ENCODE data around the gene LRRC43. TPM values are rescaled to one million over a fixed set of nuclear protein-coding genes. Genes with fewer than 3 reads are reported as not detected.

LRRC43 gene
- total RNA-seq, 2 experiments from 2014 or later: not detected

DNA sequence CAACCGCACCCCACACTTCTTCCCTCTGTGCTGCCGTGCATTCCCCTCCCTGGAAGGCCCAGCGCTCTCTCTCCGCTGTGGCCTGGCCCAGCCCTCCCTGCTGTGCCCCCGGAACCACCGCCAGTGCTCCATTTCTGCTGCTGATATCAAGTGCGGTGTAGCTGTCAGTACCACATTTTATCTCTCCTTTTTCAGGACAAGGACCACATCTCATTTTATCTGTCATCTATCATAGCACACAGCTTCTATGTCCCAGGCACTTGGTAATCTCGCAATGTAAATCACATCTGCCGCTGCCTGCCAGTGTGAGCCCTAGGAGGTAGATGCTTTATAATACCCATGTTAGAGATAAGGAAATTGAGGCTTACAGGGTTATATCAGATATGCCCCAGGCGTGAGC is 27.2 kb upstream of the LRRC43 start:
- Mint-ChIP-seq H3K9me3 (no peaks in the 10 kb centered on the region), H3K4me3 (no peak overlapping the region), H3K36me3 (ENCODE audit: low read depth) (no peaks in the 10 kb centered on the region), H3K4me1 (ENCODE audit: low read depth) (no peaks in the 10 kb centered on the region), H3K27ac (no peak overlapping the region), H3K27me3 (no peaks in the 10 kb centered on the region)
- Histone ChIP-seq H3K9me3 (ENCODE audit: control insufficient read depth in 1 of 2, insufficient read depth in 1 of 2, low read length in 2 of 2) (no peaks in the 10 kb centered on the region), H3K4me1 (ENCODE audit: insufficient read depth, low read length) (no peaks in the 10 kb centered on the region), H3K27ac (ENCODE audit: low read depth in 1 of 2, low read length in 2 of 2) (no peak overlapping the region), H3K27me3 (ENCODE audit: control insufficient read depth in 1 of 2, insufficient read depth in 2 of 2, low read length in 2 of 2) (no peaks in the 10 kb centered on the region), H3K4me3 (ENCODE audit: low read length) (no peak overlapping the region), H3K36me3 (ENCODE audit: insufficient read depth, low read length) (no peaks in the 10 kb centered on the region)
- POLR2A ChIA-PET: no interaction called here
- ATAC-seq (ENCODE audit: poor library complexity) (no peak), DNase-seq (no peak)
- intact Hi-C loops (cut with DNase I, micrococcal nuclease): no loop called here
- TF ChIP-seq, protein P1, sequence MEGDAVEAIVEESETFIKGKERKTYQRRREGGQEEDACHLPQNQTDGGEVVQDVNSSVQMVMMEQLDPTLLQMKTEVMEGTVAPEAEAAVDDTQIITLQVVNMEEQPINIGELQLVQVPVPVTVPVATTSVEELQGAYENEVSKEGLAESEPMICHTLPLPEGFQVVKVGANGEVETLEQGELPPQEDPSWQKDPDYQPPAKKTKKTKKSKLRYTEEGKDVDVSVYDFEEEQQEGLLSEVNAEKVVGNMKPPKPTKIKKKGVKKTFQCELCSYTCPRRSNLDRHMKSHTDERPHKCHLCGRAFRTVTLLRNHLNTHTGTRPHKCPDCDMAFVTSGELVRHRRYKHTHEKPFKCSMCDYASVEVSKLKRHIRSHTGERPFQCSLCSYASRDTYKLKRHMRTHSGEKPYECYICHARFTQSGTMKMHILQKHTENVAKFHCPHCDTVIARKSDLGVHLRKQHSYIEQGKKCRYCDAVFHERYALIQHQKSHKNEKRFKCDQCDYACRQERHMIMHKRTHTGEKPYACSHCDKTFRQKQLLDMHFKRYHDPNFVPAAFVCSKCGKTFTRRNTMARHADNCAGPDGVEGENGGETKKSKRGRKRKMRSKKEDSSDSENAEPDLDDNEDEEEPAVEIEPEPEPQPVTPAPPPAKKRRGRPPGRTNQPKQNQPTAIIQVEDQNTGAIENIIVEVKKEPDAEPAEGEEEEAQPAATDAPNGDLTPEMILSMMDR (IDR thresholded peaks at IDR 0.05): no peak
- CTCF ChIA-PET: no interaction called here

DNA sequence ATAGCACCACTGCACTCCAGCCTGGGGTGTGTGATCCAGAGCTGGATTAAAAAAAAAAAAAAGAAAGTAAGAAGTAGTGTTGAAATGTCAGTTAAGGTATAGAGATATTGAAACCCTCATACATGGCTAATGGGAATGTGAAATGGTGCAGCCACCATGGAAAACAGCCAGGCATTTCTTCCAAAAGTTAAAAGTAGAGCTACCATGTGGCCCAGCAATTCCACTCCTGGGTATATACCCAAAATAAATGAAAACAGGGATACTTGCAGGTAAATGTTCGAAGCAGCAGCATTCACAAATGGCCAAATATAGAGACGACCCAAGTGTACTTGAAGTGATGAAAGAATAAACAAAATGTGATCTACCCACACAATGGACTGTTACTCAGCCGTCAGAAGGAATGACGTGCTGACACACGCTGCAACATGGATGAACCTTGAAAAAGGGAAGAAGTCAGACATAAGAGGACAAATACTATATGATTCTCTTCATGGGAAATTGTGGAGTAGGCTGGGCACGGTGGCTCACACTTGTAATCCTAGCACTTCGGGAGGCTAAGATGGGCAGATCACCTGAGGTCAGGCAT is 24.1 kb upstream of the LRRC43 start:
- POLR2A ChIA-PET: interaction anchor here (0.6 kb wide), 1 partner anchor 251 kb away, joined by 4 read pairs; no protein-coding TSS in a partner anchor
- DNase-seq: no peak

DNA sequence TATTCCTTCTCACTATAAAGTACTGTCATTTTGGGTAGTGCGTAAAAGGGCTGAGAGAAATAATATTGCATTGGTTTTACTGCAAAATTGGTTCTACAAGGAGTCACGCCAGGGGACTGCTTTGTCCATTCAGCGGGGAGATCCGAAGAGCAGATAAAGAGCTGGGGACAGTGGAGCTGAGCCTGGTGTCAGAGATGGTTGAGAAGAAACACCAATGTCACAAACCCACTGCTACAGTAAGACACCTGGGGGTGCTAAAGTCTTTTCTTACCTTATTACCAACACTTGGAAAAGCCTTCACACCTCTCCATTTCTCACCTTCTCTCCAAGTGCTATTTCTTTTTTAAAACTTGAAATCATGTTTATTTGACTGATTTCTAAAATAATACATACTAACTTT is 23.0 kb upstream of the LRRC43 start:
- H3K4me3 Mint-ChIP-seq: no peak overlapping the region
- no peaks in the 10 kb centered on the region for H3K9me3 Mint-ChIP-seq
- Histone ChIP-seq H3K9me3 (ENCODE audit: control insufficient read depth in 1 of 2, insufficient read depth in 1 of 2, low read length in 2 of 2) (no peaks in the 10 kb centered on the region), H3K27me3 (ENCODE audit: control insufficient read depth in 1 of 2, insufficient read depth in 2 of 2, low read length in 2 of 2) (no peaks in the 10 kb centered on the region), H3K4me3 (ENCODE audit: low read length) (no peak overlapping the region), H3K27ac (ENCODE audit: low read depth in 1 of 2, low read length in 2 of 2) (no peak overlapping the region), H3K36me3 (ENCODE audit: insufficient read depth, low read length) (no peaks in the 10 kb centered on the region), H3K4me1 (ENCODE audit: insufficient read depth, low read length) (peaks cover 4% of the 10 kb centered on the region)
- intact Hi-C loops (cut with DNase I, micrococcal nuclease): no loop called here
- H3K27ac Mint-ChIP-seq: no peak overlapping the region
- H3K4me1 Mint-ChIP-seq (ENCODE audit: low read depth): no peaks in the 10 kb centered on the region
- ATAC-seq (ENCODE audit: poor library complexity): no peak
- ChIA-PET POLR2A (no interaction called here), CTCF (no interaction called here)
- no peak for DNase-seq
- no peaks in the 10 kb centered on the region for H3K27me3 Mint-ChIP-seq
- TF ChIP-seq, protein P1 (IDR thresholded peaks at IDR 0.05): peak; percentile 7
- H3K36me3 Mint-ChIP-seq (ENCODE audit: low read depth): no peaks in the 10 kb centered on the region

More for the DNA sequence above, 24.1 kb upstream of the LRRC43 start:
- H3K27ac Mint-ChIP-seq: no peak overlapping the region
- TF ChIP-seq, protein P1 (IDR thresholded peaks at IDR 0.05): no peak
- H3K4me3 Mint-ChIP-seq: no peak overlapping the region
- Histone ChIP-seq H3K4me3 (ENCODE audit: low read length) (no peak overlapping the region), H3K36me3 (ENCODE audit: insufficient read depth, low read length) (no peaks in the 10 kb centered on the region), H3K9me3 (ENCODE audit: control insufficient read depth in 1 of 2, insufficient read depth in 1 of 2, low read length in 2 of 2) (no peaks in the 10 kb centered on the region), H3K27me3 (ENCODE audit: control insufficient read depth in 1 of 2, insufficient read depth in 2 of 2, low read length in 2 of 2) (no peaks in the 10 kb centered on the region), H3K4me1 (ENCODE audit: insufficient read depth, low read length) (peaks cover 4% of the 10 kb centered on the region), H3K27ac (ENCODE audit: low read depth in 1 of 2, low read length in 2 of 2) (no peak overlapping the region)
- no peaks in the 10 kb centered on the region for H3K36me3 Mint-ChIP-seq (ENCODE audit: low read depth)
- no peaks in the 10 kb centered on the region for H3K4me1 Mint-ChIP-seq (ENCODE audit: low read depth)
- no peak for ATAC-seq (ENCODE audit: poor library complexity)
- H3K27me3 Mint-ChIP-seq: no peaks in the 10 kb centered on the region
- H3K9me3 Mint-ChIP-seq: no peaks in the 10 kb centered on the region
- CTCF ChIA-PET: no interaction called here
- intact Hi-C loops (cut with DNase I, micrococcal nuclease): no loop called here

All from CD4-positive, alpha-beta T cell (primary cell).